Glutamatergic neuron (in vitro differentiated cells): ENCODE results near the gene NTM. TPM values are rescaled to one million over a fixed set of nuclear protein-coding genes. Genes with fewer than 3 reads are reported as not detected.

Experiments used
- DNase-seq: peaks from one replicate; pipeline ENCODE4 v3.0.0; 2022
- H3K27ac Mint-ChIP-seq: one replicate; pipeline ENCODE4 v1.8.0; 2020; ENCODE audit warnings: mild to moderate bottlenecking, mixed read lengths, inconsistent platforms; ENCODE audit not compliant: unreplicated experiment
- H3K27me3 Mint-ChIP-seq: one replicate; pipeline ENCODE4 v1.8.0; 2020; ENCODE audit warnings: mild to moderate bottlenecking, moderate library complexity, mixed read lengths, inconsistent platforms; ENCODE audit not compliant: unreplicated experiment
- H3K36me3 Mint-ChIP-seq: one replicate; pipeline ENCODE4 v1.8.0; 2020; ENCODE audit warnings: mild to moderate bottlenecking, mixed read lengths, inconsistent platforms; ENCODE audit not compliant: unreplicated experiment
- H3K4me1 Mint-ChIP-seq: one replicate; pipeline ENCODE4 v1.8.0; 2020; ENCODE audit warnings: mild to moderate bottlenecking, low read depth, mixed read lengths, inconsistent platforms; ENCODE audit not compliant: unreplicated experiment
- H3K4me3 Mint-ChIP-seq: one replicate; pipeline ENCODE4 v1.8.0; 2020; ENCODE audit warnings: mild to moderate bottlenecking, mixed read lengths, inconsistent platforms; ENCODE audit not compliant: unreplicated experiment
- H3K9me3 Mint-ChIP-seq: one replicate; pipeline ENCODE4 v1.8.0; 2020; ENCODE audit warnings: mild to moderate bottlenecking, moderate library complexity, mixed read lengths, inconsistent platforms; ENCODE audit not compliant: unreplicated experiment
- CTCF ChIP-seq: fragments of 200-600 bp; sonication (generic); IDR thresholded peaks from one replicate; pipeline ENCODE4 v1.5.0; 2021; ENCODE audit not compliant: partially characterized antibody, unreplicated experiment
- total RNA-seq: library from RNA; stranded (reverse); fragmentation: NEBNext Ultra II Directional; extraction: Animal tissue kit (Norgen Biotek cat#: 25700); gene quantifications from one replicate; pipeline ENCODE4 v1.2.1, GENCODE V29; 2021; ENCODE audit not compliant: unreplicated experiment

NTM gene
- total RNA-seq, 1 donor from 2014 or later, result 1.2 TPM

- H3K9me3 Mint-ChIP-seq, result peaks cover 2% of the 10 kb centered on the region
- no peak for DNase-seq
- H3K4me3 Mint-ChIP-seq, result no peak overlapping the region
- no peaks in the 10 kb centered on the region for H3K4me1 Mint-ChIP-seq
- no peak for TF ChIP-seq CTCF
- H3K27ac Mint-ChIP-seq, result no peak overlapping the region
- H3K36me3 Mint-ChIP-seq, result no peaks in the 10 kb centered on the region
- H3K27me3 Mint-ChIP-seq, result peaks cover 2% of the 10 kb centered on the region
Measured at GRCh38 chr11:132048040-132048439, 677.6 kb downstream of the NTM start.

GRCh38 chr11:132049205-132049604, 678.8 kb downstream of the NTM start:
- Mint-ChIP-seq H3K4me3 (no peak overlapping the region), H3K36me3 (no peaks in the 10 kb centered on the region), H3K27ac (no peak overlapping the region), H3K4me1 (no peaks in the 10 kb centered on the region), H3K27me3 (peaks cover 3% of the 10 kb centered on the region), H3K9me3 (peaks cover 2% of the 10 kb centered on the region)
- DNase-seq, result no peak
- no peak for TF ChIP-seq CTCF

GRCh38 chr11:132050049-132050448, 679.6 kb downstream of the NTM start:
- no peaks in the 10 kb centered on the region for H3K36me3 Mint-ChIP-seq
- DNase-seq, result no peak
- peaks cover under 1% of the 10 kb centered on the region for H3K9me3 Mint-ChIP-seq
- H3K27me3 Mint-ChIP-seq, result peaks cover 3% of the 10 kb centered on the region
- no peaks in the 10 kb centered on the region for H3K4me1 Mint-ChIP-seq
- no peak overlapping the region for H3K27ac Mint-ChIP-seq
- H3K4me3 Mint-ChIP-seq, result no peak overlapping the region
- no peak for TF ChIP-seq CTCF

GRCh38 chr11:132050577-132051165, 680.3 kb downstream of the NTM start:
- Mint-ChIP-seq H3K27me3 (peaks cover 3% of the 10 kb centered on the region), H3K27ac (no peak overlapping the region), H3K9me3 (no peaks in the 10 kb centered on the region), H3K4me1 (no peaks in the 10 kb centered on the region), H3K36me3 (no peaks in the 10 kb centered on the region), H3K4me3 (no peak overlapping the region)
- no peak for TF ChIP-seq CTCF
- DNase-seq, result no peak

GRCh38 chr11:132051704-132052103, 681.3 kb downstream of the NTM start:
- TF ChIP-seq CTCF, result no peak
- Mint-ChIP-seq H3K27ac (no peak overlapping the region), H3K27me3 (peaks cover 3% of the 10 kb centered on the region), H3K36me3 (no peaks in the 10 kb centered on the region), H3K4me3 (no peak overlapping the region), H3K4me1 (no peaks in the 10 kb centered on the region), H3K9me3 (no peaks in the 10 kb centered on the region)
- no peak for DNase-seq
